OCI-LY1 (cell line): Measurements from ENCODE around the gene CBLL1.

Experiments used
- H2AFZ ChIP-seq: fragments of 200-600 bp; sonication (generic), shearing (Covaris generic); 2 replicates; pipeline ENCODE4 v1.6.0; 2014; ENCODE audit warnings: antibody characterized with exemption, mild to moderate bottlenecking, low read length
- H3F3A ChIP-seq: fragments of 200-600 bp; sonication (generic), shearing (Covaris generic); 2 replicates; pipeline ENCODE4 v1.6.0; 2014; ENCODE audit warnings: mild to moderate bottlenecking, antibody characterized with exemption, low read length, moderate library complexity; ENCODE audit not compliant: insufficient read depth
- H3K27ac ChIP-seq: fragments of 200-600 bp; sonication (generic); 2 replicates; pipeline ENCODE4 v1.5.1; 2014; ENCODE audit warnings: low read length, mixed run types, mild to moderate bottlenecking, low read depth; ENCODE audit not compliant: poor library complexity, severe bottlenecking
- H3K27me3 ChIP-seq: fragments of 200-600 bp; sonication (generic); 2 replicates; pipeline ENCODE4 v1.6.0; 2014; ENCODE audit warnings: antibody characterized with exemption, mild to moderate bottlenecking, low read length, moderate library complexity; ENCODE audit not compliant: insufficient read depth
- H3K36me3 ChIP-seq: fragments of 200-600 bp; sonication (generic); 2 replicates; pipeline ENCODE4 v1.6.1; 2014; ENCODE audit warnings: mild to moderate bottlenecking, antibody characterized with exemption, low read length, moderate library complexity, mixed read lengths; ENCODE audit not compliant: insufficient read depth
- H3K4me1 ChIP-seq: fragments of 200-600 bp; sonication (generic); 2 replicates; pipeline ENCODE4 v1.5.1; 2014; ENCODE audit warnings: mild to moderate bottlenecking, low read length, moderate library complexity; ENCODE audit not compliant: insufficient read depth, severe bottlenecking
- H3K4me2 ChIP-seq: fragments of 200-600 bp; sonication (generic), shearing (Covaris generic); 2 replicates; pipeline ENCODE4 v1.6.1; 2014; ENCODE audit warnings: low read length
- H3K4me3 ChIP-seq: fragments of 200-600 bp; sonication (generic); 2 replicates; pipeline ENCODE4 v1.5.1; 2014; ENCODE audit warnings: low read length, low read depth, mild to moderate bottlenecking, mixed read lengths; ENCODE audit not compliant: poor library complexity, severe bottlenecking
- H3K79me2 ChIP-seq: fragments of 200-600 bp; shearing (Covaris generic); 2 replicates; pipeline ENCODE4 v1.6.1; 2016; ENCODE audit warnings: mixed run types, low read length, mixed read lengths; ENCODE audit not compliant: insufficient read depth
- H3K9ac ChIP-seq: fragments of 200-600 bp; sonication (generic), shearing (Covaris generic); 2 replicates; pipeline ENCODE4 v1.6.1; 2014; ENCODE audit warnings: mild to moderate bottlenecking, low read length, mixed read lengths
- H3K9me2 ChIP-seq: fragments of 200-600 bp; sonication (generic), shearing (Covaris generic); 2 replicates; pipeline ENCODE4 v1.6.1; 2014; ENCODE audit warnings: low read depth, mild to moderate bottlenecking, low read length, mixed read lengths
- H3K9me3 ChIP-seq: fragments of 200-600 bp; shearing (Covaris generic); 2 replicates; pipeline ENCODE4 v1.6.1; 2014; ENCODE audit warnings: low read length, mixed read lengths
- H4K20me1 ChIP-seq: fragments of 200-600 bp; sonication (generic), shearing (Covaris generic); 2 replicates; pipeline ENCODE4 v1.6.0; 2016; ENCODE audit warnings: mild to moderate bottlenecking, low read length; ENCODE audit not compliant: insufficient read depth
- CTCF ChIP-seq: fragments of 200-600 bp; sonication (generic), shearing (Covaris generic); IDR thresholded peaks from 2 replicates; pipeline ENCODE4 v1.5.1; 2017; ENCODE audit warnings: mild to moderate bottlenecking, antibody characterized with exemption, low read length, moderate library complexity, mixed read lengths
- EZH2 ChIP-seq: fragments of 200-600 bp; sonication (generic), shearing (Covaris generic); IDR thresholded peaks from 2 replicates; pipeline ENCODE4 v1.8.0; 2017; ENCODE audit warnings: borderline replicate concordance, mixed run types, mild to moderate bottlenecking, antibody characterized with exemption, low read length, moderate library complexity, mixed read lengths

CBLL1 gene

GRCh38 chr7:107810626-107811025, 66.7 kb downstream of the CBLL1 start:
- Histone ChIP-seq H3K36me3 (no peaks in the 10 kb centered on the region), H3K27me3 (no peaks in the 10 kb centered on the region), H3F3A (no peaks in the 10 kb centered on the region), H3K9ac (no peak overlapping the region), H3K79me2 (no peaks in the 10 kb centered on the region), H3K4me3 (no peak overlapping the region), H3K4me1 (no peaks in the 10 kb centered on the region), H2AFZ (no peak overlapping the region), H3K27ac (no peak overlapping the region), H3K4me2 (no peak overlapping the region), H3K9me2 (no peaks in the 10 kb centered on the region), H4K20me1 (no peaks in the 10 kb centered on the region), H3K9me3 (no peaks in the 10 kb centered on the region; the same call in 1 of the 2 replicates)
- TF ChIP-seq CTCF (no peak), EZH2 (no peak)
